Mesenchymal stem cell (in vitro differentiated cells and primary cell): ENCODE results near the gene CAPN13.

Experiments used
- DNase-seq: peaks from one replicate; pipeline ENCODE4 v3.0.0-alpha.2; 2013
- H2AFZ ChIP-seq: one replicate; pipeline ENCODE4 v1.6.1; 2013; ENCODE audit warnings: low read depth, mild to moderate bottlenecking, control low read depth, inconsistent platforms, low read length, moderate library complexity
- H2AK5ac ChIP-seq: 2 replicates; pipeline ENCODE4 v1.6.1; 2013; ENCODE audit warnings: low read length, moderate library complexity, mild to moderate bottlenecking, inconsistent platforms; ENCODE audit not compliant: severe bottlenecking
- H2BK120ac ChIP-seq: one replicate; pipeline ENCODE4 v1.6.1; 2013; ENCODE audit warnings: low read depth, mild to moderate bottlenecking, inconsistent platforms, low read length, moderate library complexity
- H2BK12ac ChIP-seq, 2 experiments: one replicate each; pipeline ENCODE4 v1.6.1; 2013; ENCODE audit warnings: inconsistent platforms in 2 of 2, low read length in 2 of 2, mild to moderate bottlenecking in 2 of 2, moderate library complexity in 2 of 2, control low read depth in 1 of 2
- H2BK15ac ChIP-seq: one replicate; pipeline ENCODE4 v1.6.1; 2013; ENCODE audit warnings: mild to moderate bottlenecking, low read depth, inconsistent platforms; ENCODE audit not compliant: poor library complexity, severe bottlenecking
- H2BK5ac ChIP-seq: 2 replicates; pipeline ENCODE4 v1.6.1; 2013; ENCODE audit warnings: low read depth, mild to moderate bottlenecking, low read length, control low read depth, inconsistent platforms; ENCODE audit not compliant: poor library complexity, severe bottlenecking
- H3K14ac ChIP-seq, 2 experiments: one replicate each; pipeline ENCODE4 v1.6.1; 2013; ENCODE audit warnings: inconsistent platforms in 2 of 2, low read length in 2 of 2, control low read depth in 1 of 2, mild to moderate bottlenecking in 1 of 2, moderate library complexity in 1 of 2
- H3K18ac ChIP-seq, 2 experiments: one replicate each; pipeline ENCODE4 v1.6.1; 2013; ENCODE audit warnings: inconsistent platforms in 2 of 2, low read length in 2 of 2, control low read depth in 1 of 2, low read depth in 1 of 2, mild to moderate bottlenecking in 1 of 2
- H3K23ac ChIP-seq, 2 experiments: one replicate each; pipeline ENCODE4 v1.6.1; 2013; ENCODE audit warnings: inconsistent platforms in 2 of 2, low read length in 2 of 2, mild to moderate bottlenecking in 2 of 2, moderate library complexity in 2 of 2, control low read depth in 1 of 2
- H3K27ac ChIP-seq: 2 replicates; pipeline ENCODE4 v1.5.1; 2013; ENCODE audit warnings: mild to moderate bottlenecking, moderate library complexity, low read length, control low read depth, inconsistent platforms; ENCODE audit not compliant: poor library complexity, severe bottlenecking
- H3K27me3 ChIP-seq, 2 experiments: 2 replicates each; pipeline versions ENCODE4 v1.6.1 to v1.7.0; 2013; ENCODE audit warnings: low read length in 2 of 2, mild to moderate bottlenecking in 2 of 2, moderate library complexity in 2 of 2, control low read depth in 1 of 2, inconsistent platforms in 1 of 2; ENCODE audit not compliant: control insufficient read depth in 1 of 2, insufficient read depth in 1 of 2
- H3K36me3 ChIP-seq, 2 experiments: 2 replicates each; pipeline versions ENCODE4 v1.6.1 to v1.7.0; 2013; ENCODE audit warnings: low read length in 2 of 2, control low read depth in 1 of 2, inconsistent platforms in 1 of 2, low read depth in 1 of 2, mild to moderate bottlenecking in 1 of 2; ENCODE audit not compliant: insufficient read depth in 2 of 2, control insufficient read depth in 1 of 2
- H3K4ac ChIP-seq, 2 experiments: one replicate each; pipeline ENCODE4 v1.6.1; 2013; ENCODE audit warnings: inconsistent platforms in 2 of 2, low read length in 2 of 2, mild to moderate bottlenecking in 2 of 2, moderate library complexity in 2 of 2, control low read depth in 1 of 2, low read depth in 1 of 2
- H3K4me1 ChIP-seq: 2 replicates; pipeline ENCODE4 v1.6.1; 2013; ENCODE audit warnings: low read depth, low read length, control low read depth; ENCODE audit not compliant: control insufficient read depth, insufficient read depth
- H3K4me2 ChIP-seq: 2 replicates; pipeline ENCODE4 v1.6.1; 2013; ENCODE audit warnings: low read length, mild to moderate bottlenecking, inconsistent platforms; ENCODE audit not compliant: poor library complexity, severe bottlenecking
- H3K4me3 ChIP-seq, 2 experiments: 2 replicates each; pipeline versions ENCODE4 v1.5.1 to v1.7.0; 2013; ENCODE audit warnings: low read length in 2 of 2, mild to moderate bottlenecking in 2 of 2, control low read depth in 1 of 2, low read depth in 1 of 2; ENCODE audit not compliant: insufficient read depth in 1 of 2
- H3K79me1 ChIP-seq: replicated peaks from 2 replicates; pipeline ENCODE4 v1.6.1; 2013; ENCODE audit warnings: mild to moderate bottlenecking, control low read depth, low read length, inconsistent platforms; ENCODE audit not compliant: poor library complexity, severe bottlenecking
- H3K9ac ChIP-seq: 2 replicates; pipeline ENCODE4 v1.7.0; 2013; ENCODE audit warnings: mild to moderate bottlenecking, low read length, moderate library complexity
- H3K9me3 ChIP-seq: 2 replicates; pipeline ENCODE4 v1.7.0; 2013; ENCODE audit warnings: mild to moderate bottlenecking, low read length; ENCODE audit not compliant: control insufficient read depth
- H4K8ac ChIP-seq: one replicate; pipeline ENCODE4 v1.6.1; 2013; ENCODE audit warnings: inconsistent platforms, mild to moderate bottlenecking, low read length, moderate library complexity
- H4K91ac ChIP-seq: one replicate; pipeline ENCODE4 v1.6.1; 2013; ENCODE audit warnings: mild to moderate bottlenecking, low read length, inconsistent platforms
- WGBS: methylation state at CpG from one replicate; pipeline ENCODE4 v1.1.7; 2013; ENCODE audit warnings: mixed read lengths; 5-methylcytosine and 5-hydroxymethylcytosine counted together

Gene CAPN13

DNA sequence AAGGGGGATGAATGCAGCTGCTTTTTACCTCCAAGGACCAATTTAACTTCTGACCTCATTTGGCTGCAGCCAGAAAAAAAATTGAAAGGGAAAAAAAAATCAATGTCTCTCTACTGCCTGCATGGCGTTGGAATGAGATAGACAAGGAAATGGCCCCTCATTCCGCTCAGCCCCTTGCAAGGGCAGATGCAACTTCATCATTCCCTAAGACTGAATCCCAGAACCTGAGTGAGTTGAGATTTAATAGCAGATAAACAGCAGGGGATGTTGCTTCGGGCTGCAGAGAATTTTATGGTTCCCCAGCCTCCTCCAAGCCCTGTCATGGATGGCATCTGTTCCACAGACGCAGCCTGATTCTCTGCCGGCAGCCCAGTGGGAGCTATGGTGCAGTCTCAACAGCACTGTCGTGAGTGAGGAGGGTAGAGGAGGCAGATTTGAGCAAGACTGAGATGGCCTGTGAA is 49.0 kb downstream of the CAPN13 start:
- no peaks in the 10 kb centered on the region for H3K36me3 ChIP-seq
- H2BK12ac ChIP-seq = no peak overlapping the region
- no peak for DNase-seq
- H3K14ac ChIP-seq = no peak overlapping the region
- H3K9me3 ChIP-seq = no peaks in the 10 kb centered on the region
- no peak overlapping the region for H2BK15ac ChIP-seq
- H3K79me1 ChIP-seq = no peaks in the 10 kb centered on the region
- H2BK120ac ChIP-seq = no peak overlapping the region
- H3K18ac ChIP-seq = no peak overlapping the region
- no peak overlapping the region for H2AK5ac ChIP-seq
- H3K23ac ChIP-seq = no peak overlapping the region
- H3K27ac ChIP-seq = no peak overlapping the region
- no peak overlapping the region for H4K91ac ChIP-seq
- no peak overlapping the region for H2BK5ac ChIP-seq
- no peak overlapping the region for H3K4ac ChIP-seq
- WGBS = 26% methylated on average over 5 of the region's 6 CpGs
- no peak overlapping the region for H4K8ac ChIP-seq
- H3K27me3 ChIP-seq = peaks cover 7 to 48% of the 10 kb centered on the region in 2 experiments
- H3K4me2 ChIP-seq = no peak overlapping the region
- H3K4me3 ChIP-seq = no peak overlapping the region
- no peaks in the 10 kb centered on the region for H3K4me1 ChIP-seq
- no peak overlapping the region for H3K9ac ChIP-seq
- no peak overlapping the region for H2AFZ ChIP-seq

DNA sequence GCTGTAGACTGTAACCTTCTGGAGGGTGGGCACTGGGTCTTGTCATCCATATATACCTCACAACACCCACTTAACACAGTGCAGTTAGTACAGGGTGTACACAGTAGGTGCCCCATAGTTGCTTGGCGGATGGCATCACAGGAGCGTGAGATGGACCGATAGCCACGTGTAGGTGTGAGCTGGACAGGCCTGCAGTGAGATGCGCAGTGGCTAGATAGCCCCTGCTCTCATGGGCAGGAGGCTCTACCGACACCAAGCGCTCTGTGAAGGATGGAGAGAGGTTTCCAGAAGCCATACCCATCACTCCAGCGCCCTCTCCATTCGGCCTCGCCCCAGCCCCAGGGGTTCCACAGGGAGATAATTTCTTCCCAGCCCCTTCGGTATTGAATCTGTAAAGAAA is 49.5 kb downstream of the CAPN13 start:
- H3K14ac ChIP-seq = no peak overlapping the region
- 74% methylated on average over 8 of the region's 11 CpGs for WGBS
- H2BK5ac ChIP-seq = no peak overlapping the region

DNA sequence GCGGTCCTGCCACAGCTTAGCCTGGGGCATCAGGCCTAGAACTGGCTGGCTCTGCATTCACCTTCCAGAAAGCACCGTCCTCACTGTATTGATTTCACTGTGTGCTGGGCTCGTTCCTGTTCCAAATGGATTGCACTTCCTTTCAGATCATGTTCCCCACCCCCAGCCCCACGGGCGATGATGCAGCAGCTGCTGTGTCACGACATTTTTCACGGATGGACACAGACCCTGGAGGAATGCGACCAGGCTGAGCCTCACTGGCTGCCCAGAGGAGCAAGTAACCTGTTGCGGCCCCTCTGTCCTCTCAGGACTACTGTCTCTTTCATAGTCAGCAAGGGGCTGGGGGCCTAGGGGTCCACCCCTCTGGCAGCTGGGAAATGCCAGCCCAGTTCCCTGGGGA is 50.3 kb downstream of the CAPN13 start:
- Histone ChIP-seq H3K9ac (no peak overlapping the region), H3K27me3 (peaks cover 7 to 60% of the 10 kb centered on the region in 2 experiments), H2AK5ac (no peak overlapping the region), H2BK15ac (no peak overlapping the region), H3K14ac (no peak overlapping the region), H3K4me3 (no peak overlapping the region), H2AFZ (no peak overlapping the region), H3K4me1 (no peaks in the 10 kb centered on the region), H3K9me3 (no peaks in the 10 kb centered on the region), H3K4ac (no peak overlapping the region), H2BK12ac (no peak overlapping the region), H2BK120ac (no peak overlapping the region), H2BK5ac (no peak overlapping the region), H3K23ac (no peak overlapping the region), H3K18ac (no peak overlapping the region), H4K8ac (no peak overlapping the region), H4K91ac (no peak overlapping the region), H3K36me3 (no peaks in the 10 kb centered on the region), H3K27ac (no peak overlapping the region), H3K4me2 (no peak overlapping the region), H3K79me1 (no peaks in the 10 kb centered on the region)
- 78% methylated on average over 9 of the region's 9 CpGs for WGBS
- DNase-seq = no peak

More for the DNA sequence above, 49.5 kb downstream of the CAPN13 start:
- H3K9me3 ChIP-seq = no peaks in the 10 kb centered on the region
- no peak overlapping the region for H3K23ac ChIP-seq
- H2AFZ ChIP-seq = no peak overlapping the region
- no peak overlapping the region for H3K27ac ChIP-seq
- no peak overlapping the region for H3K4me2 ChIP-seq
- no peak overlapping the region for H2BK120ac ChIP-seq
- H4K8ac ChIP-seq = no peak overlapping the region
- no peaks in the 10 kb centered on the region for H3K4me1 ChIP-seq
- H2BK12ac ChIP-seq = no peak overlapping the region
- H3K18ac ChIP-seq = no peak overlapping the region
- no peak overlapping the region for H3K4me3 ChIP-seq
- no peak overlapping the region for H3K4ac ChIP-seq
- H3K9ac ChIP-seq = no peak overlapping the region
- no peaks in the 10 kb centered on the region for H3K36me3 ChIP-seq
- H3K79me1 ChIP-seq = no peaks in the 10 kb centered on the region
- no peak for DNase-seq
- H2BK15ac ChIP-seq = no peak overlapping the region
- H4K91ac ChIP-seq = no peak overlapping the region
- H3K27me3 ChIP-seq = peaks cover 7 to 53% of the 10 kb centered on the region in 2 experiments
- H2AK5ac ChIP-seq = no peak overlapping the region

DNA sequence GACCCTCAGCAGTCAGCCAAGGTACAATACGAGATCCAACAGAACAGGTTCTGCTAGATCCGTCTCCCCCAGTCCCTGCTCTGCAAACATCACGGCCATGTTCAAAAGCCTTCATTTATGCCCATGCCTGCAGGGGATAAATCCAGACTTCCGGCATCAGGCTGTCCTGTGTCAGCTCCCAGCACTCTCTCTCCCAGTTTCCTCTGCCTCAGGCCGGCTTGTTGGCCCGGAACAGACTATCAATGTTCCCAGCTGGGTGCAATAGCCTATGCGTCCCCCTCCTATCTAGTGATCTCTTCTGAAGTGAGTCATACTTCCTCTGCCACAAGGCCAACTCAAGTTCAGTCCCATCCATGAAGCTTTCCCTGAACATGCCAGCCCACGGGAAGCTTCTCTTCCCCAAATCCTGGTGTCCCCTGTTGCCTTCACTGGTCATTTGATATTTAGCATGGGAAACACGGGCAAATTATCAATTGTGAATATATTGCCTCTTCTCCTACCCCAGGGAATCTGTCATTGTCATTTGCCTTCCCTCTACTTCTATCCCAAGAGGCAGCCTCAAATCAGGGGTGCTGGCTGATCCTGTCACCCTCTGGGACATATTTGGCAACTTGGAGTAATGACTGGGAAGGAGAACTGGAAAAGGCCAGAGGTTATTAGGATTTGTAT is 51.1 kb downstream of the CAPN13 start:
- H3K4me1 ChIP-seq = no peaks in the 10 kb centered on the region
- H3K4me2 ChIP-seq = no peak overlapping the region
- H2AK5ac ChIP-seq = no peak overlapping the region
- H3K4ac ChIP-seq = no peak overlapping the region
- H3K27me3 ChIP-seq = peaks cover 7 to 64% of the 10 kb centered on the region in 2 experiments
- H2BK120ac ChIP-seq = no peak overlapping the region
- WGBS = 39% methylated on average over 9 of the region's 9 CpGs
- no peaks in the 10 kb centered on the region for H3K79me1 ChIP-seq
- H3K4me3 ChIP-seq = no peak overlapping the region
- no peak overlapping the region for H3K18ac ChIP-seq
- H2BK15ac ChIP-seq = no peak overlapping the region
- no peak overlapping the region for H4K91ac ChIP-seq
- no peak overlapping the region for H3K14ac ChIP-seq
- no peak overlapping the region for H2BK5ac ChIP-seq
- H3K36me3 ChIP-seq = no peaks in the 10 kb centered on the region
- H3K9me3 ChIP-seq = no peaks in the 10 kb centered on the region
- DNase-seq = peak; percentile 4
- no peak overlapping the region for H2AFZ ChIP-seq
- H2BK12ac ChIP-seq = no peak overlapping the region
- no peak overlapping the region for H3K27ac ChIP-seq
- no peak overlapping the region for H3K9ac ChIP-seq
- no peak overlapping the region for H3K23ac ChIP-seq
- H4K8ac ChIP-seq = no peak overlapping the region
